Tibial nerve (tissue), 4 donors: Measurements from ENCODE around the gene CAT.

Experiments
- EP300 ChIP-seq, 2 donors: sonication (generic); formaldehyde crosslinking; IDR thresholded peaks; one replicate each; pipeline ENCODE4 v1.6.1; 2017; ENCODE audit warnings: antibody characterized with exemption in 2 of 2, mild to moderate bottlenecking in 1 of 2
- POLR2A ChIP-seq, 2 donors: fragments of 450-650 bp; IDR thresholded peaks; one replicate each; pipeline ENCODE4 v1.6.1; 2017; ENCODE audit warnings: antibody characterized with exemption in 2 of 2, mild to moderate bottlenecking in 2 of 2, moderate library complexity in 2 of 2
- TF ChIP-seq, protein P1 (sequence below), 5 experiments: fragments of 200-600 bp in 3 of 5; fragments of 450-650 bp in 2 of 5; sonication (generic) in 3 of 5; IDR thresholded peaks; one replicate each; pipeline ENCODE4 v1.5.1; 2016 to 2019; ENCODE audit warnings: antibody characterized with exemption in 5 of 5, mild to moderate bottlenecking in 3 of 5, moderate library complexity in 2 of 5

- TF ChIP-seq, protein P1, sequence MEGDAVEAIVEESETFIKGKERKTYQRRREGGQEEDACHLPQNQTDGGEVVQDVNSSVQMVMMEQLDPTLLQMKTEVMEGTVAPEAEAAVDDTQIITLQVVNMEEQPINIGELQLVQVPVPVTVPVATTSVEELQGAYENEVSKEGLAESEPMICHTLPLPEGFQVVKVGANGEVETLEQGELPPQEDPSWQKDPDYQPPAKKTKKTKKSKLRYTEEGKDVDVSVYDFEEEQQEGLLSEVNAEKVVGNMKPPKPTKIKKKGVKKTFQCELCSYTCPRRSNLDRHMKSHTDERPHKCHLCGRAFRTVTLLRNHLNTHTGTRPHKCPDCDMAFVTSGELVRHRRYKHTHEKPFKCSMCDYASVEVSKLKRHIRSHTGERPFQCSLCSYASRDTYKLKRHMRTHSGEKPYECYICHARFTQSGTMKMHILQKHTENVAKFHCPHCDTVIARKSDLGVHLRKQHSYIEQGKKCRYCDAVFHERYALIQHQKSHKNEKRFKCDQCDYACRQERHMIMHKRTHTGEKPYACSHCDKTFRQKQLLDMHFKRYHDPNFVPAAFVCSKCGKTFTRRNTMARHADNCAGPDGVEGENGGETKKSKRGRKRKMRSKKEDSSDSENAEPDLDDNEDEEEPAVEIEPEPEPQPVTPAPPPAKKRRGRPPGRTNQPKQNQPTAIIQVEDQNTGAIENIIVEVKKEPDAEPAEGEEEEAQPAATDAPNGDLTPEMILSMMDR (IDR thresholded peaks at IDR 0.05) = no peak
- TF ChIP-seq POLR2A (IDR thresholded peaks at IDR 0.05) (no peak), EP300 (IDR thresholded peaks at IDR 0.05) (no peak)
Observed at GRCh38 chr11:34481307-34481706, 42.6 kb downstream of the CAT start.
